Suprapubic skin (tissue), 3 donors: ENCODE data around the gene WDFY1.

ENCODE experiments used
- POLR2AphosphoS5 ChIP-seq, 3 donors: sonication (generic); formaldehyde crosslinking; IDR thresholded peaks; one replicate each; pipeline ENCODE4 v1.6.1; 2017; ENCODE audit warnings: antibody characterized with exemption in 3 of 3
- TF ChIP-seq, protein P1 (sequence below), 2 donors: fragments of 200-600 bp in 1 of 2; fragments of 450-650 bp in 1 of 2; sonication (generic) in 1 of 2; IDR thresholded peaks; one replicate each; pipeline ENCODE4 v1.5.1; 2016 to 2019; ENCODE audit warnings: antibody characterized with exemption in 2 of 2, mild to moderate bottlenecking in 1 of 2, moderate library complexity in 1 of 2

DNA sequence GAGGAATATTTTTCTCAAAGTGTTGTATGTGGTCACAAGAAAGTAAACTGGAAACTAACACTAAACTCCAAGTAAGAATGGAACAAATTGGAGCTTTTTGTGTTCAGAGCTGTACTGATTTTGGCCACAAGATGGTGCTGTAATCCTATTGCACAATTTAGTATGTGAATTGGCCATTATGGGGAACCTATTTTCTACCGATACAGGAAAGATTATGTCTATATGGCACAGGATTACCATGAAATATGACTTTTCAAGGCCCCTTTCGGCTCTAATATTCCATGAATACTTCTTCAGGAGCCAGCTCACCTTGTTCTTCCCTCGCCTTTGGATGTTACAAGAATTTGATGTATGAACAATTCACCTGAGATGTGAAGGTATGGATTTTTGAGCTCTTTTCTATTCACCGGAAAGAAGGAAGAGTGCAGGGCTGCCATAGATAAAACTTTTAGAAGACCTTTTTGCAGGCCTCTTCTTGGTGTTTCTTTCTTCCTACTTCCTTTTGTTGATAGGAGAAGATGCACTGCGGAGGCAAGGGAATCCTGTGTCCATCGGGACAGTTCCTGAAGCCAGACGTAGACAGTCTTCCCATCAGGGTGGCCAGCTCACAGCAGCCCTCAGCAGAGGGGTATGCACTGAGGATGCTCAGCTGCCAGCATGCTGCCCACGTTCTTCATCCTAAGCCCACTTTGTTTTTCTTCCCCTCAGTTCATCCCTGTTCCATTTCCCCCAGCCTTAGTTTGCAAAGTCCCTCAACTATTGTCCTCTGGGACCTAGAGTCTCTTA lies 25.4 kb upstream of the WDFY1 start:
- TF ChIP-seq, protein P1, sequence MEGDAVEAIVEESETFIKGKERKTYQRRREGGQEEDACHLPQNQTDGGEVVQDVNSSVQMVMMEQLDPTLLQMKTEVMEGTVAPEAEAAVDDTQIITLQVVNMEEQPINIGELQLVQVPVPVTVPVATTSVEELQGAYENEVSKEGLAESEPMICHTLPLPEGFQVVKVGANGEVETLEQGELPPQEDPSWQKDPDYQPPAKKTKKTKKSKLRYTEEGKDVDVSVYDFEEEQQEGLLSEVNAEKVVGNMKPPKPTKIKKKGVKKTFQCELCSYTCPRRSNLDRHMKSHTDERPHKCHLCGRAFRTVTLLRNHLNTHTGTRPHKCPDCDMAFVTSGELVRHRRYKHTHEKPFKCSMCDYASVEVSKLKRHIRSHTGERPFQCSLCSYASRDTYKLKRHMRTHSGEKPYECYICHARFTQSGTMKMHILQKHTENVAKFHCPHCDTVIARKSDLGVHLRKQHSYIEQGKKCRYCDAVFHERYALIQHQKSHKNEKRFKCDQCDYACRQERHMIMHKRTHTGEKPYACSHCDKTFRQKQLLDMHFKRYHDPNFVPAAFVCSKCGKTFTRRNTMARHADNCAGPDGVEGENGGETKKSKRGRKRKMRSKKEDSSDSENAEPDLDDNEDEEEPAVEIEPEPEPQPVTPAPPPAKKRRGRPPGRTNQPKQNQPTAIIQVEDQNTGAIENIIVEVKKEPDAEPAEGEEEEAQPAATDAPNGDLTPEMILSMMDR (IDR thresholded peaks at IDR 0.05): peak; percentile 81 to 82
- no peak for TF ChIP-seq POLR2AphosphoS5 (IDR thresholded peaks at IDR 0.05)
